ENCODE measurements around the gene MYOZ2. TPM values are rescaled to one million over a fixed set of nuclear protein-coding genes. Genes with fewer than 3 reads are reported as not detected.

Gene MYOZ2
- total and polyA plus RNA-seq, 12 donors, result 0.06 to 0.80 (median 0.22) TPM; not detected in 4

DNA sequence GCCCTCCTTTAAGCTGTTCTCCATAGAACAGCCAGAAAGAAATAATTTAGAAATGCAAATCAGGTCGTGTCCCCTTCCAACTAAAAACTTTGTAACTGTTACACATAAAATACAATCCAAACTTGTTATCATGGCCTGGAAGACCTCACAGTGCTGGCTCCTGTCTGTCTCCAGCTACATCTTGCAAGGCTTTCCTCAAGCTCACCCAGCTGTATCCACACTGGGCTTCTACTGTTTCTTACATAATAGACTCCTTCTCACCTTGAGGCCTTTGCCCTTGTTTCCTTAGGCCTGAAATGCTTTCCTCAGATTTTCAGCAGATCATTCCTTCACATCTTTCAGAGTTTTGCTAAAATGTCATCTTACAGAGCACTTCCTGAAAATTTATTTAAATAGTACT lies 43.4 kb downstream of the MYOZ2 start:
- Histone ChIP-seq H3K27me3 (no peaks in the 10 kb centered on the region), H3K27ac (no peak overlapping the region), H3K4me3 (no peak overlapping the region), H3K36me3 (replicated peaks in 1 of 2) (no peaks in the 10 kb centered on the region), H3K4me1 (replicated peaks in 1 of 2) (no peaks in the 10 kb centered on the region), H3K9me3 (replicated peaks in 1 of 3) (no peaks in the 10 kb centered on the region)
- no peak for TF ChIP-seq POLR2A (IDR thresholded peaks at IDR 0.05)
- TF ChIP-seq, protein P1, sequence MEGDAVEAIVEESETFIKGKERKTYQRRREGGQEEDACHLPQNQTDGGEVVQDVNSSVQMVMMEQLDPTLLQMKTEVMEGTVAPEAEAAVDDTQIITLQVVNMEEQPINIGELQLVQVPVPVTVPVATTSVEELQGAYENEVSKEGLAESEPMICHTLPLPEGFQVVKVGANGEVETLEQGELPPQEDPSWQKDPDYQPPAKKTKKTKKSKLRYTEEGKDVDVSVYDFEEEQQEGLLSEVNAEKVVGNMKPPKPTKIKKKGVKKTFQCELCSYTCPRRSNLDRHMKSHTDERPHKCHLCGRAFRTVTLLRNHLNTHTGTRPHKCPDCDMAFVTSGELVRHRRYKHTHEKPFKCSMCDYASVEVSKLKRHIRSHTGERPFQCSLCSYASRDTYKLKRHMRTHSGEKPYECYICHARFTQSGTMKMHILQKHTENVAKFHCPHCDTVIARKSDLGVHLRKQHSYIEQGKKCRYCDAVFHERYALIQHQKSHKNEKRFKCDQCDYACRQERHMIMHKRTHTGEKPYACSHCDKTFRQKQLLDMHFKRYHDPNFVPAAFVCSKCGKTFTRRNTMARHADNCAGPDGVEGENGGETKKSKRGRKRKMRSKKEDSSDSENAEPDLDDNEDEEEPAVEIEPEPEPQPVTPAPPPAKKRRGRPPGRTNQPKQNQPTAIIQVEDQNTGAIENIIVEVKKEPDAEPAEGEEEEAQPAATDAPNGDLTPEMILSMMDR (IDR thresholded peaks at IDR 0.05), result no peak
- 59 to 67% (median 63%) methylated on average over 1 of the region's 1 CpG for WGBS, 4 donors
- no peak for DNase-seq
- intact Hi-C loops (cut with DNase I), result no loop called here

GRCh38 chr4:119184128-119184527 lies 48.5 kb downstream of the MYOZ2 start:
- intact Hi-C loops (cut with DNase I), result no loop called here
- DNase-seq, result no peak
- Histone ChIP-seq H3K9me3 (replicated peaks in 1 of 3) (no peaks in the 10 kb centered on the region), H3K4me1 (replicated peaks in 1 of 2) (no peaks in the 10 kb centered on the region), H3K27ac (no peak overlapping the region), H3K27me3 (no peaks in the 10 kb centered on the region), H3K36me3 (replicated peaks in 1 of 2) (no peaks in the 10 kb centered on the region), H3K4me3 (no peak overlapping the region)
- TF ChIP-seq POLR2A (IDR thresholded peaks at IDR 0.05), result no peak
- TF ChIP-seq, protein P1 (IDR thresholded peaks at IDR 0.05), result no peak
- 77 to 92% (median 82%) methylated on average over 2 of the region's 2 CpGs for WGBS, 4 donors

DNA sequence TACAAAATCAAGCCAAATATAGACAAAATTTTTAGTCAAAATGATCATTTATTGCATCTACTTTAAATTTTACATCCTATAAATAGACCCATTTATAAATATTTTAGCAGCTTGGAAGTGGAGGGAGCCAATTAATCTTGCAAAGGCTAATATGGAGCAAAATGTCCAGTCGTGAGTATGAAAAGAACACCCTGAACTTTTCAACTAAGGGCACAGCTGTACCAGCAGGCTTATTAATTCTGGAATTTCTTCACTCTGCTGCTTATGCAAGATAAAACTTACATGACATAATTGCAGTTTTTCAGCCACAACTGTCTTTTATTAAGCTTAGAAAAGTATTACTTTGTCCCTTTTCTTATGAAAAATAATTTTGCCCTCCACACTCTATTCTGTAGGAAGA lies 54.0 kb downstream of the MYOZ2 start:
- DNase-seq, result no peak
- Histone ChIP-seq H3K4me3 (no peak overlapping the region), H3K4me1 (replicated peaks in 1 of 2) (no peaks in the 10 kb centered on the region), H3K27ac (peak overlapping the region in 2 of 5 donors; percentile 32 to 47), H3K36me3 (replicated peaks in 1 of 2) (no peaks in the 10 kb centered on the region), H3K9me3 (replicated peaks in 1 of 3) (no peaks in the 10 kb centered on the region), H3K27me3 (no peaks in the 10 kb centered on the region)
- 4 to 12% (median 10%) methylated on average over 1 of the region's 1 CpG for WGBS, 4 donors
- intact Hi-C loops (cut with DNase I), result no loop called here
- TF ChIP-seq, protein P1 (IDR thresholded peaks at IDR 0.05), result no peak
- TF ChIP-seq POLR2A (IDR thresholded peaks at IDR 0.05), result no peak

GRCh38 chr4:119190354-119190753 lies 54.7 kb downstream of the MYOZ2 start:
- H3K4me1 ChIP-seq (replicated peaks in 1 of 2), result no peaks in the 10 kb centered on the region
- no peak for TF ChIP-seq POLR2A (IDR thresholded peaks at IDR 0.05)
- TF ChIP-seq, protein P1 (IDR thresholded peaks at IDR 0.05), result no peak
- DNase-seq, result no peak
- WGBS, 4 donors, result 81 to 96% (median 91%) methylated on average over 2 of the region's 2 CpGs
- H3K27ac ChIP-seq, result no peak overlapping the region
- no peaks in the 10 kb centered on the region for H3K27me3 ChIP-seq
- H3K4me3 ChIP-seq, result no peak overlapping the region
- no peaks in the 10 kb centered on the region for H3K36me3 ChIP-seq (replicated peaks in 1 of 2)
- no peaks in the 10 kb centered on the region for H3K9me3 ChIP-seq (replicated peaks in 1 of 3)
- intact Hi-C loops (cut with DNase I), result no loop called here
